Activated CD4-positive, alpha-beta memory T cell treated with anti-CD3 and anti-CD28 coated beads for 36 hours (primary cell): ENCODE measurements around the gene DLGAP1. TPM values are rescaled to one million over a fixed set of nuclear protein-coding genes. Genes with fewer than 3 reads are reported as not detected.

Source experiments
- CTCF ChIA-PET: fragments of 350-600 bp; sonication (Branson Sonifier 250); formaldehyde crosslinking; loops from one replicate; lab custom pipeline; 2021; ENCODE audit warnings: antibody characterized with exemption, inconsistent platforms; lab: Charles Lee
- POLR2A ChIA-PET: fragments of 350-600 bp; sonication (Branson Sonifier 250); formaldehyde crosslinking; loops from one replicate; lab custom pipeline; 2021; ENCODE audit warnings: antibody characterized with exemption; lab: Charles Lee
- DNase-seq: peaks from one replicate; pipeline ENCODE4 v3.0.0-alpha.2; 2020
- H3K27ac Mint-ChIP-seq: one replicate; pipeline ENCODE4 v1.8.0; 2021; ENCODE audit warnings: mixed read lengths
- H3K27me3 Mint-ChIP-seq: one replicate; pipeline ENCODE4 v1.8.0; 2021; ENCODE audit warnings: mixed read lengths
- H3K36me3 Mint-ChIP-seq: one replicate; pipeline ENCODE4 v1.8.0; 2021; ENCODE audit warnings: mixed read lengths
- H3K4me1 Mint-ChIP-seq: one replicate; pipeline ENCODE4 v1.8.0; 2021; ENCODE audit warnings: low read depth, mixed read lengths
- H3K4me3 Mint-ChIP-seq: one replicate; pipeline ENCODE4 v1.8.0; 2021; ENCODE audit warnings: mild to moderate bottlenecking, mixed read lengths
- H3K9me3 Mint-ChIP-seq: one replicate; pipeline ENCODE4 v1.8.0; 2021; ENCODE audit warnings: mixed read lengths
- intact Hi-C: fragments of 100-400 bp; cut with micrococcal nuclease; formaldehyde crosslinking; loops from one replicate; pipeline ENCODE4 v1.15.1; 2023
- total RNA-seq, 2 experiments: library from RNA; stranded (reverse); gene quantifications; one replicate each; pipeline ENCODE4 v1.2.3, GENCODE V29; 2021

DLGAP1 gene
- total RNA-seq, 2 experiments from 2014 or later: 0.45 to 1.0 TPM

DNA sequence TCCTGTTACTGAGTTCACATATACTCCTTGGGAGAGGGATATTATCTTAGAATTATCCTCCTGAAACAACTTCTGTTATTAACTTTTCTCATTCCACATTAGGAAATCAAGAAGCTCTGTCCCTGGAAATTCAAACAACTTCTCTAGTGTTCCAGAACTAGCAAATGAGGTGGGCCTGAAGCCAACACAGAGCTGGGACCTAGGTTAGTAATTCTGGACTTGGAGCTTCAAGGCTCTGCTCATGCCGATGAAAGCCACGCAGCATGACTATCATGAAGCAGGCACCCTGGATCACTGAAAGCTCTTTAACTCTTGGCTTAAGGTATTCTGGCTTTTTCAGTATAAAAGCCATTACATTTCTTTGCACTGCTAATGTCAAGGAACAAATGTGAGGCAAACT, 762.4 kb downstream of the DLGAP1 start:
- CTCF ChIA-PET: no interaction called here
- no peak overlapping the region for H3K27ac Mint-ChIP-seq

DNA sequence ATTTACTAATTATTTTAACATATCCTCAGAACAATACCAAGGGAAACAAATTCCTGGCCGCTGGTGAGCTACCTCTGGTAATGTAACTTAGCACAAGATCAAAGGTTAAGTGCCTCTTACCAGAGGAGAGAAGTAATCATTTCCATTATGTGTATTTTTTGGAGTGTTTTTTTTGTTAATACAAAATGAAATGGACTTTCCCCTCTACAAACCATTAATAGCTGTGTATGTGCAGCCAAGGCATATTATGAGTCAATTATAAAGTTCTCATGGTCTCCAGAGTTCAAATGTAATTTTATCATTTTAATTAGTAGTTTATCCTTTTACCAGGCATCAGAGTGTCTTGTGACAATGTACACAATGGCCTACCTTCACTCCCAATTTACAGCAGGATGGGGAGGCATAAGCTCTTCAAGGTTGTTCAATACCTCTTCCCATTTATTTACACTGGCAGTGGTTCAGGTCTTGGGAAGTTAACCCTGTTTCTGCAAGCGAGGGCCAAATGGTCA, 762.9 kb downstream of the DLGAP1 start:
- ChIA-PET POLR2A (no interaction called here), CTCF (no interaction called here)
- peaks cover 1% of the 10 kb centered on the region for H3K27me3 Mint-ChIP-seq
- H3K36me3 Mint-ChIP-seq: no peaks in the 10 kb centered on the region
- H3K27ac Mint-ChIP-seq: no peak overlapping the region
- H3K9me3 Mint-ChIP-seq: no peaks in the 10 kb centered on the region
- H3K4me3 Mint-ChIP-seq: no peak overlapping the region
- intact Hi-C loops: no loop called here
- DNase-seq: no peak
- H3K4me1 Mint-ChIP-seq: no peaks in the 10 kb centered on the region

More for the DNA sequence above, 762.4 kb downstream of the DLGAP1 start:
- H3K4me3 Mint-ChIP-seq: no peak overlapping the region
- H3K27me3 Mint-ChIP-seq: peaks cover 1% of the 10 kb centered on the region
- H3K36me3 Mint-ChIP-seq: no peaks in the 10 kb centered on the region
- POLR2A ChIA-PET: no interaction called here
- intact Hi-C loops: no loop called here
- DNase-seq: no peak
- no peaks in the 10 kb centered on the region for H3K4me1 Mint-ChIP-seq
- H3K9me3 Mint-ChIP-seq: no peaks in the 10 kb centered on the region

DNA sequence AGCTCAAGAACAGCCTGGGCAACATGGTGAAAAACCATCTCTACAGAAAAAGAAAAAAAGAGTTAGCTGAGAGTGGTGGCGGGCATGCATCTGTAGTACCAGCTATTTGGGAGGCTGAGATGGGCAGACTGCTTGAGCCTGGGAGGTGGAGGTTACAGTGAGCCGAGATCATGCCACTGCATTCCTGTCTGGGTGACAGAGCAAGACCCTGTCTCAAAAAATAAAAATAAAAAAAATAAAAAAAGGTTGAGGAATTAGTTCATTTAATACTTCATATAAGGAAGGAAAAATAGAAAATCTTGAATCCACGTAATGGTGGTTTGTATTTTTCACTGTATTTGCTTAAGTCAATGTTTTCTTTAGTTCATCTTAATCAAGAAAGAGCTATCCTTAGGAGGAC, 763.4 kb downstream of the DLGAP1 start:
- H3K27ac Mint-ChIP-seq: no peak overlapping the region
- H3K27me3 Mint-ChIP-seq: no peaks in the 10 kb centered on the region
- CTCF ChIA-PET: no interaction called here
- POLR2A ChIA-PET: no interaction called here
- intact Hi-C loops: no loop called here
- no peaks in the 10 kb centered on the region for H3K36me3 Mint-ChIP-seq
- H3K4me3 Mint-ChIP-seq: no peak overlapping the region
- no peaks in the 10 kb centered on the region for H3K4me1 Mint-ChIP-seq
- no peak for DNase-seq
- peaks cover 2% of the 10 kb centered on the region for H3K9me3 Mint-ChIP-seq

DNA sequence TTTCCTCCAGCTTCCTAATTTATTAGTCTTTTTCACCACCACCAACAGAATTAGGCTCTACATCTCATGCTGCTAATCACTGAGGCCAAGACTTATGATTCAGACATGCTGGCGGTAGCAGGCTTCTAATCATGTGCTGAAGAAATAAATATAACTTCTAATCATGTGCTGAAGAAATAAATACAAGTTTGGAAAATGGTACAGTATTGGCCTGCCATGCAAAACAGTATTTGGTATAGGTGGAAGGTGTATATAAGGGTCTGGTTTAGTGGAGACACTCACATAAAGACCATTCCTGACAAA, 764.4 kb downstream of the DLGAP1 start:
- peaks cover 3% of the 10 kb centered on the region for H3K9me3 Mint-ChIP-seq
- intact Hi-C loops: no loop called here
- no peaks in the 10 kb centered on the region for H3K27me3 Mint-ChIP-seq
- no peak for DNase-seq
- no peaks in the 10 kb centered on the region for H3K36me3 Mint-ChIP-seq
- no peak overlapping the region for H3K27ac Mint-ChIP-seq
- POLR2A ChIA-PET: no interaction called here
- CTCF ChIA-PET: no interaction called here
- H3K4me3 Mint-ChIP-seq: no peak overlapping the region
- H3K4me1 Mint-ChIP-seq: no peaks in the 10 kb centered on the region

DNA sequence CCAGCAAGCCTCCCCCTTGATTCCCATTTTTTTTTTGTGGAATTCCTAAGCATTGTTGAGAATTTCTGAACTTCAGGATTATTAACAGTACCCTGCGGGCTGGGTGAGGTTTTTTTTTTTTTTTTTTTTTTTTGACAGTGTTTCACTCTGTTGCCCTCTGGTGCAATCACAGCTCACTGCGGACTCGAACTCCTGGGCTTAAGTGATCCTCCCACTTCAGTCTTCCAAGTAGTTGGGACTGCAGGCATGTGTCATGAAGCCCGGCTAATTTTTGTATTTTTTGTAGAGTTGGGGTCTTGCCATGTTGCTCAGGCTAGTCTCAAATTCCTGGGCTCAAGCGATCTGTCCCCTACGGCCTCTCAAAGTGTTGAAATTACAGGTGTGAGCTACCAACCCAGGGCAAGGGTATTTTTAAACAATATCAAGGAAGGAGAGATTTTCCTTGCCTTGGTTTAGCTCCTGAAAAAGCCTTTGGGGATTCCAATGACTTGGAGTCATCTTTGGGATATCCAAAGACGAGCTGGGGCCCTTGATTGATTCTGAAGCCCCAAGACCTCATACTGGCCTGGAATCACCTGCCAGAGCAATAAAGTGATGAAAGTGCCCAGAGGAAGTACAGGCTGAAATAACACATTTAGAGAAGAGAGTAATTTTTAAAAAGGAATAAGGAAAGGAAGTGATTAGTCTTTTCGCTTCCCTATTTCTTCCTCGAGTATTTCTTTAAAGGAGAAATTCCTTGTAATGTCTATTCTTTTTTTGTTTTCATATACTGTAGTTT, 764.9 kb downstream of the DLGAP1 start:
- Mint-ChIP-seq H3K4me1 (no peaks in the 10 kb centered on the region), H3K4me3 (no peak overlapping the region), H3K9me3 (peaks cover 3% of the 10 kb centered on the region), H3K27me3 (no peaks in the 10 kb centered on the region), H3K27ac (no peak overlapping the region), H3K36me3 (no peaks in the 10 kb centered on the region)
- no peak for DNase-seq
- CTCF ChIA-PET: no interaction called here
- intact Hi-C loops: no loop called here
- POLR2A ChIA-PET: no interaction called here

DNA sequence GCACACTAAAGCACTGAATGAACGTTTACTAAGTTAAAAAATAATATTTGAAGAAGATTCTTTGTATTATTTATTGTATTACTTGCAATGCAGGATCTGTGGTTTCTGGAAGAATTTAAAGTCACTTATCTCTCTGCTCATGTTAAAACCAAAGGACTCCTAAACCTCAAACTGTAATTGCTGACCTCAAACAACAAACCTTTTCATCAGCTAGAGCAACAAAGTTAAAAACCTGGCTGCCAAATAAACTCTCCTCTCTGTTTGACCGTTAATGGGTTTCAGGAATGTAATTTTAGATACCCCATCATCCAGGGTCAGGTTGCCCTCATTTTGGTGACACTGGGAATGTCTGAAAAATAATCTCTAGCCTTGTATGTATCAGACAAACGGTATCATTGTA, 766.0 kb downstream of the DLGAP1 start:
- Mint-ChIP-seq H3K4me1 (no peaks in the 10 kb centered on the region), H3K27me3 (peaks cover 3% of the 10 kb centered on the region), H3K27ac (no peak overlapping the region), H3K36me3 (no peaks in the 10 kb centered on the region), H3K9me3 (peaks cover 3% of the 10 kb centered on the region), H3K4me3 (no peak overlapping the region)
- CTCF ChIA-PET: interaction anchor here (0.7 kb wide), 1 partner anchor 1296 kb away, joined by 3 read pairs; no protein-coding TSS in a partner anchor
- DNase-seq: no peak
- intact Hi-C loops: no loop called here
- POLR2A ChIA-PET: no interaction called here

DNA sequence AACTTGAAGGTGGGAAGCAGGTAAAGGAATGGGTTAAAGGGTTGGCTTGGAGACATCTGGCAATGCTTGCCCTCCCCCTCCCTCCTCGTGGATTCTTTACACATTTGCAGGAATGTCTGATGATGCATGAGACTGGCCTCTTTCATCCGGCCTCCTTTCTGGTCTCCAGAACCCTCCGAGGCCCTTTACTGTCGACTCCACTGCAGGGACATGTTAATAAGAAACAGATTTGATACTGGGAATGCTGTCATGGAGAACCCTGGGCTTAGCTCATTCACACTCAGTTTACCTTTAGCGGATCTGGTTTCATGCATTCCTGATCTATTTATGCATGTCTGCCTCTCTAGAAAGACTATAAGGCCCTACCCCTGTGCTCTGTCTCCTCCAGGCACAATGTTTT, 766.4 kb downstream of the DLGAP1 start:
- intact Hi-C loops: no loop called here
- no peaks in the 10 kb centered on the region for H3K36me3 Mint-ChIP-seq
- peaks cover 3% of the 10 kb centered on the region for H3K9me3 Mint-ChIP-seq
- no peak overlapping the region for H3K27ac Mint-ChIP-seq
- ChIA-PET POLR2A (no interaction called here), CTCF (no interaction called here)
- no peak for DNase-seq
- peaks cover 3% of the 10 kb centered on the region for H3K27me3 Mint-ChIP-seq
- no peak overlapping the region for H3K4me3 Mint-ChIP-seq
- no peaks in the 10 kb centered on the region for H3K4me1 Mint-ChIP-seq

DNA sequence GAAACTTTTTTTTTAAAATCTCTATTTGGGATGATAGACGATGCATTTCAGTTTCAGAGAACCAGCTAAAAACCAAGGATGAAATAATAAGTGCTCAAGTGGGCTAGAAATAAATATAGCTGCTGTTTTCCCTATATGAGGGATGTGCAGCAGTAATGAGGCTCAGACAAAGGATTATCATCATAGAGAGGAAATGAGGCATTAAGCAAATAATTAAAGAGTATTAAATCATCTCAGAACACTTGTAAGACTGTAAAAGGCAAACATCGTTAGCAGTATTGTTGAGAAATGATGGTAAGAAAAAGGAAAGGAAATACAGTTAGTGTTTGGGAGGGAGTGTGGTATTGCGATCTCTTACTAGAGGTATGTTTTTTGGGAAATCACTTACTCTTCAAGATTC, 771.6 kb downstream of the DLGAP1 start:
- H3K4me1 Mint-ChIP-seq: no peaks in the 10 kb centered on the region
- CTCF ChIA-PET: interaction anchor here (2.9 kb wide), 1 partner anchor 17 kb away, joined by 15 read pairs; no protein-coding TSS in a partner anchor
- no peak for DNase-seq
- no peak overlapping the region for H3K4me3 Mint-ChIP-seq
- H3K9me3 Mint-ChIP-seq: peaks cover 10% of the 10 kb centered on the region
- no peaks in the 10 kb centered on the region for H3K36me3 Mint-ChIP-seq
- peaks cover 4% of the 10 kb centered on the region for H3K27me3 Mint-ChIP-seq
- intact Hi-C loops: no loop called here
- POLR2A ChIA-PET: no interaction called here
- H3K27ac Mint-ChIP-seq: no peak overlapping the region

DNA sequence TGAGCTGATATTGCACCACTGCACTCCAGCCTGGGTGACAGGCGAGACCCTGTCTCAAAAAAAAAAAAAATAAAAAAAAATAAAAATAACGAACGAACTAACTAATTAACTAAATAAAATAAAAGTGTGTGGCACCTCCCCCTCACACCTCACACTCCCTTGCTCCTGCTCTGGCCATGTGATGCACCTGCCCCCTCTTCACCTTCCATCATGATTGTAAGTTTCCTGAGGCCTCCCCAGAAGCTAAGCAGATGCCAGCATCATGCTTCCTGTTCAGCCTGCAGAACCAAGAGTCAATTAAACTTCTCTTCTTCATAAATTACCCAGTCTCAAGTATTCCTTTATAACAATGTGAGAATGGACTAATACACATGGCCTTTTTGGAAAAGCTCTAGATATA, 773.0 kb downstream of the DLGAP1 start:
- CTCF ChIA-PET: interaction anchor here (2.9 kb wide), 1 partner anchor 16 kb away, joined by 15 read pairs; no protein-coding TSS in a partner anchor
- intact Hi-C loops: no loop called here
- Mint-ChIP-seq H3K27me3 (peaks cover 11% of the 10 kb centered on the region), H3K27ac (no peak overlapping the region), H3K36me3 (no peaks in the 10 kb centered on the region), H3K4me3 (no peak overlapping the region), H3K4me1 (no peaks in the 10 kb centered on the region), H3K9me3 (peaks cover 10% of the 10 kb centered on the region)
- POLR2A ChIA-PET: no interaction called here
- no peak for DNase-seq

DNA sequence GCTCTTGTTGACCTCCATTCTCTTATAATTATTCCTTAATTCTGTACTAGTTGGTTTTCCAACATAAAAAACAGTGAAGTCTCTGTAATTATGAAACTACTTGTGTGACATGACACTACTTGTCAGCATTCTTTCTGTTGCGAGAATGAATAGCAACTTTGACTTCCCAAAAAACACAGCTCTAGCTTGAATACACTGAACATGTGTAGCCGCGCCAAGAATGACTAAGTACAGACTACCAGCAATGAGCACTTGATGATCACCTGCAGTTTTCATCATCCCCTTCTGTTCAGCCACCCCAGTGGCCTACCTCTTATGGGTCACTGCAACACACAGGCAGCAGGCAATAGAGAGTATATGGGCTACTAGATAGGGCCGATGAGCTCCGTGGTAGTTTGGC, 775.9 kb downstream of the DLGAP1 start:
- ChIA-PET POLR2A (no interaction called here), CTCF (interaction anchor here (0.6 to 1.7 kb wide), 2 partner anchors 13 to 397 kb away, joined by 6 to 10 read pairs; no protein-coding TSS in a partner anchor)
- H3K27ac Mint-ChIP-seq: no peak overlapping the region
- H3K4me1 Mint-ChIP-seq: no peaks in the 10 kb centered on the region
- peaks cover 13% of the 10 kb centered on the region for H3K27me3 Mint-ChIP-seq
- intact Hi-C loops: no loop called here
- no peak for DNase-seq
- H3K9me3 Mint-ChIP-seq: peaks cover 7% of the 10 kb centered on the region
- no peaks in the 10 kb centered on the region for H3K36me3 Mint-ChIP-seq
- H3K4me3 Mint-ChIP-seq: no peak overlapping the region

DNA sequence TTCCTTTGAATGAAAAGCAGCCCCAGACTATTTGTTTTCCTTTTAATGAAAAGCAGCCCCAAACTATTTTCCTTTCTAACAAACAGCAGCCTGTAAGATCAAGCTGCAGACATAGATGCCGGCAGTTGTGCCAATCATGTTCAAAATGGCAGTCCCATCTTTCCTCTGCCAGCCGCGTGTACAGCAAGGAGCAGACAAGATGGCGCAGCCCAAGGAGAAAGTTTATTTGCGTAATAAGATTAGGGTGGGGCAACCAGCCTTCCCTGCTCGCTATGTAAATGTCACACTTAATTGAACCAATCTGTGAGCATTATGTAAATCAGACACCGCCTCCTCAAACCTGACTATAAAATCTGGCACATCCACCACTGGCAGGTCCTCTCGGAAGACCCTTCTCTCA, 779.1 kb downstream of the DLGAP1 start:
- intact Hi-C loops: no loop called here
- Mint-ChIP-seq H3K4me1 (no peaks in the 10 kb centered on the region), H3K27ac (no peak overlapping the region), H3K4me3 (no peak overlapping the region), H3K9me3 (no peaks in the 10 kb centered on the region), H3K27me3 (peaks cover 13% of the 10 kb centered on the region), H3K36me3 (no peaks in the 10 kb centered on the region)
- ChIA-PET CTCF (interaction anchor here (2.4 kb wide), 1 partner anchor 10 kb away, joined by 13 read pairs; no protein-coding TSS in a partner anchor), POLR2A (no interaction called here)
- DNase-seq: no peak

DNA sequence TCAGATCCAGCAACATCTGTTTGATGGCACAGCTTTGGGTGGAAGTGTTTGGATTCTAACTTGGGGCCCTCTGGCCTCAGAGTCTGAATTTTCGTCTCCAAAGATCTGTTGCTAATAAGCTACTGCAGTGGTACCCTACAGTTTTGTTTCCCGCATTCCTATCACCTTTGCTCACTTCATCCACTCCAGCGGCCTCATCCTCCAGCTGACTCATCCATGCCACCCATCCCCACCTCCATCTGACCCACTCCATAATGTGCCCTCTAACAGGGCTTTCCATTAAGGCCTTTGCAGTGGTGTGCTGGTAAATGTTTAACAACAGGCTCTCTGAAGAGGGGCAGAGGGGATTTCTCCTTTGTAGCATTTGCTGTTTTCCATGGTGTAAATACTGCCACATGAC, 779.7 kb downstream of the DLGAP1 start:
- no peak overlapping the region for H3K4me3 Mint-ChIP-seq
- H3K27ac Mint-ChIP-seq: no peak overlapping the region
- H3K27me3 Mint-ChIP-seq: peaks cover 13% of the 10 kb centered on the region
- ChIA-PET CTCF (interaction anchor here (1.1 to 2.4 kb wide), 2 partner anchors 10 to 394 kb away, joined by 9 to 13 read pairs; no protein-coding TSS in a partner anchor), POLR2A (no interaction called here)
- no peak for DNase-seq
- H3K9me3 Mint-ChIP-seq: no peaks in the 10 kb centered on the region
- H3K36me3 Mint-ChIP-seq: no peaks in the 10 kb centered on the region
- H3K4me1 Mint-ChIP-seq: no peaks in the 10 kb centered on the region
- intact Hi-C loops: no loop called here

DNA sequence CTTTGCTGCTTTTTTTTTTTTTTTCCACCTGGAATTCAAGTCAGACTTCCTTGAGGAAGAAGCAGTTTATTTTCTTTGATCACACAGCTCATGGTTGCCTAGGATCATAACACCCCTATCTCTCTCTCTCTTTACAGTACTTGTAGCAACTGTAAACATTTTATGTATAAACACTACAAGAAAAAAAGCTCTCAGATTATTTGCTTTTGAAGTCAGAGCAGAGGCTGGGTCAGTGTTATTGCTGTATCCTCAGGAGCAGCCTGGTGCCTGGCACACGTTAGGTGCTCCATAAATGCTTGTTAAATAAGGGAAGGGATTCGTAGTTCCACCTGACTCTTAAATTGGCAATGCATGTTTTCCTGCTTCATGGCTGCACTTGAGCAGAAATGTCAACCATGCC, 783.9 kb downstream of the DLGAP1 start:
- no peak for DNase-seq
- H3K36me3 Mint-ChIP-seq: no peaks in the 10 kb centered on the region
- POLR2A ChIA-PET: no interaction called here
- no peak overlapping the region for H3K27ac Mint-ChIP-seq
- no peak overlapping the region for H3K4me3 Mint-ChIP-seq
- H3K9me3 Mint-ChIP-seq: no peaks in the 10 kb centered on the region
- peaks cover 1% of the 10 kb centered on the region for H3K4me1 Mint-ChIP-seq
- CTCF ChIA-PET: no interaction called here
- peaks cover 1% of the 10 kb centered on the region for H3K27me3 Mint-ChIP-seq
- intact Hi-C loops: no loop called here
